Skeletal muscle tissue (tissue), 4 donors: Measurements from ENCODE around the gene STK32B. TPM values are rescaled to one million over a fixed set of nuclear protein-coding genes. Genes with fewer than 3 reads are reported as not detected.

ENCODE experiments used
- H3K27ac ChIP-seq: one replicate; pipeline ENCODE4 v1.7.0; 2013; ENCODE audit warnings: mild to moderate bottlenecking, low read depth, low read length, inconsistent platforms
- H3K27me3 ChIP-seq, 3 donors: one replicate each; pipeline ENCODE4 v1.7.0; 2013; ENCODE audit warnings: low read length in 3 of 3; ENCODE audit not compliant: control insufficient read depth in 3 of 3, insufficient read depth in 3 of 3
- H3K36me3 ChIP-seq, 3 donors: one replicate each; pipeline ENCODE4 v1.7.0; 2013; ENCODE audit warnings: low read length in 3 of 3; ENCODE audit not compliant: control insufficient read depth in 3 of 3, insufficient read depth in 3 of 3
- H3K4me1 ChIP-seq, 3 donors: one replicate each; pipeline ENCODE4 v1.7.0; 2013; ENCODE audit warnings: low read length in 3 of 3, mild to moderate bottlenecking in 3 of 3; ENCODE audit not compliant: control insufficient read depth in 3 of 3, insufficient read depth in 3 of 3
- H3K4me3 ChIP-seq, 3 donors: one replicate each; pipeline ENCODE4 v1.7.0; 2013; ENCODE audit warnings: low read length in 3 of 3
- H3K9ac ChIP-seq, 3 donors: one replicate each; pipeline ENCODE4 v1.7.0; 2013; ENCODE audit warnings: low read length in 3 of 3, mild to moderate bottlenecking in 3 of 3, moderate library complexity in 2 of 3, low read depth in 1 of 3
- H3K9me3 ChIP-seq, 3 donors: one replicate each; pipeline ENCODE4 v1.7.0; 2013; ENCODE audit warnings: low read length in 3 of 3; ENCODE audit not compliant: control insufficient read depth in 3 of 3
- total RNA-seq: library from RNA; depleted of rRNA; stranded (reverse); fragments of >200 nt; gene quantifications from one replicate; pipeline ENCODE4 v1.2.3, GENCODE V29; 2014
- donor health status: Osteomylitis.

The STK32B gene
- total RNA-seq, 1 donor from 2014 or later, result 5.7 TPM

- no peaks in the 10 kb centered on the region for H3K27me3 ChIP-seq
- no peak overlapping the region for H3K4me3 ChIP-seq
- no peaks in the 10 kb centered on the region for H3K36me3 ChIP-seq
- no peak overlapping the region for H3K9ac ChIP-seq
- no peaks in the 10 kb centered on the region for H3K4me1 ChIP-seq
- no peak overlapping the region for H3K27ac ChIP-seq
- H3K9me3 ChIP-seq, result peaks cover 0 to 15% (median 2%) of the 10 kb centered on the region in 3 donors
Measured at GRCh38 chr4:5082376-5082775, 31.1 kb downstream of the STK32B start.

GRCh38 chr4:5084911-5085475 lies 33.7 kb downstream of the STK32B start:
- Histone ChIP-seq H3K36me3 (no peaks in the 10 kb centered on the region), H3K27me3 (no peaks in the 10 kb centered on the region), H3K4me3 (no peak overlapping the region), H3K4me1 (no peaks in the 10 kb centered on the region), H3K9ac (no peak overlapping the region), H3K9me3 (peaks cover 0 to 15% (median 2%) of the 10 kb centered on the region in 3 donors), H3K27ac (no peak overlapping the region)

GRCh38 chr4:5086535-5086934 lies 35.3 kb downstream of the STK32B start:
- Histone ChIP-seq H3K9ac (no peak overlapping the region), H3K9me3 (peaks cover 0 to 15% (median 2%) of the 10 kb centered on the region in 3 donors), H3K4me3 (no peak overlapping the region), H3K4me1 (no peaks in the 10 kb centered on the region), H3K27ac (no peak overlapping the region), H3K27me3 (no peaks in the 10 kb centered on the region), H3K36me3 (no peaks in the 10 kb centered on the region)

- Histone ChIP-seq H3K36me3 (no peaks in the 10 kb centered on the region), H3K9ac (no peak overlapping the region), H3K27ac (no peak overlapping the region), H3K4me3 (no peak overlapping the region), H3K27me3 (no peaks in the 10 kb centered on the region), H3K4me1 (no peaks in the 10 kb centered on the region), H3K9me3 (peaks cover 4 to 7% (median 6%) of the 10 kb centered on the region in 3 donors)
Measured at GRCh38 chr4:5096261-5096660, 45.0 kb downstream of the STK32B start.

GRCh38 chr4:5098176-5098575 lies 46.9 kb downstream of the STK32B start:
- H3K4me3 ChIP-seq, result no peak overlapping the region
- no peak overlapping the region for H3K9ac ChIP-seq
- no peak overlapping the region for H3K27ac ChIP-seq
- H3K36me3 ChIP-seq, result no peaks in the 10 kb centered on the region
- no peaks in the 10 kb centered on the region for H3K4me1 ChIP-seq
- no peaks in the 10 kb centered on the region for H3K27me3 ChIP-seq
- H3K9me3 ChIP-seq, result peaks cover 4 to 7% (median 5%) of the 10 kb centered on the region in 3 donors

- Histone ChIP-seq H3K9me3 (peaks cover 2 to 7% (median 4%) of the 10 kb centered on the region in 3 donors), H3K36me3 (no peaks in the 10 kb centered on the region), H3K27me3 (no peaks in the 10 kb centered on the region), H3K27ac (no peak overlapping the region), H3K4me3 (no peak overlapping the region), H3K4me1 (no peaks in the 10 kb centered on the region), H3K9ac (no peak overlapping the region)
Measured at GRCh38 chr4:5100336-5100735, 49.1 kb downstream of the STK32B start.

- no peak overlapping the region for H3K27ac ChIP-seq
- H3K36me3 ChIP-seq, result no peaks in the 10 kb centered on the region
- peaks cover 2 to 7% (median 4%) of the 10 kb centered on the region in 3 donors for H3K9me3 ChIP-seq
- H3K4me3 ChIP-seq, result no peak overlapping the region
- no peaks in the 10 kb centered on the region for H3K4me1 ChIP-seq
- H3K9ac ChIP-seq, result no peak overlapping the region
- no peaks in the 10 kb centered on the region for H3K27me3 ChIP-seq
Measured at GRCh38 chr4:5100986-5101385, 49.7 kb downstream of the STK32B start.

- H3K9me3 ChIP-seq, result peaks cover 0 to 7% (median 2%) of the 10 kb centered on the region in 3 donors
- H3K27ac ChIP-seq, result no peak overlapping the region
- no peaks in the 10 kb centered on the region for H3K36me3 ChIP-seq
- H3K27me3 ChIP-seq, result no peaks in the 10 kb centered on the region
- no peak overlapping the region for H3K9ac ChIP-seq
- no peak overlapping the region for H3K4me3 ChIP-seq
- H3K4me1 ChIP-seq, result no peaks in the 10 kb centered on the region
Measured at GRCh38 chr4:5101571-5101970, 50.3 kb downstream of the STK32B start.

GRCh38 chr4:5110901-5111300 lies 59.6 kb downstream of the STK32B start:
- Histone ChIP-seq H3K4me1 (no peaks in the 10 kb centered on the region), H3K27me3 (no peaks in the 10 kb centered on the region), H3K9me3 (no peaks in the 10 kb centered on the region), H3K27ac (no peak overlapping the region), H3K36me3 (no peaks in the 10 kb centered on the region), H3K4me3 (no peak overlapping the region), H3K9ac (no peak overlapping the region)

GRCh38 chr4:5112333-5113095 lies 61.2 kb downstream of the STK32B start:
- H3K9me3 ChIP-seq, result no peaks in the 10 kb centered on the region
- H3K9ac ChIP-seq, result no peak overlapping the region
- no peaks in the 10 kb centered on the region for H3K27me3 ChIP-seq
- H3K36me3 ChIP-seq, result no peaks in the 10 kb centered on the region
- no peak overlapping the region for H3K4me3 ChIP-seq
- no peak overlapping the region for H3K27ac ChIP-seq
- H3K4me1 ChIP-seq, result no peaks in the 10 kb centered on the region
